Upper lobe of left lung (tissue), 4 donors: ENCODE data around the gene PLPP1.

ENCODE experiments used
- EP300 ChIP-seq, 4 donors: sonication (generic); formaldehyde crosslinking; IDR thresholded peaks; one replicate each; pipeline ENCODE4 v1.5.1; 2017; ENCODE audit warnings: antibody characterized with exemption in 4 of 4, control low read depth in 2 of 4
- POLR2AphosphoS5 ChIP-seq, 2 donors: sonication (generic); formaldehyde crosslinking; IDR thresholded peaks; one replicate each; pipeline ENCODE4 v1.5.1; 2017; ENCODE audit warnings: antibody characterized with exemption in 2 of 2
- TF ChIP-seq, protein P1 (sequence below), 6 experiments: fragments of 450-650 bp in 4 of 6; fragments of 200-600 bp in 2 of 6; sonication (generic) in 2 of 6; IDR thresholded peaks; one replicate each; pipeline ENCODE4 v1.5.1; 2016 to 2019; ENCODE audit warnings: antibody characterized with exemption in 6 of 6

DNA sequence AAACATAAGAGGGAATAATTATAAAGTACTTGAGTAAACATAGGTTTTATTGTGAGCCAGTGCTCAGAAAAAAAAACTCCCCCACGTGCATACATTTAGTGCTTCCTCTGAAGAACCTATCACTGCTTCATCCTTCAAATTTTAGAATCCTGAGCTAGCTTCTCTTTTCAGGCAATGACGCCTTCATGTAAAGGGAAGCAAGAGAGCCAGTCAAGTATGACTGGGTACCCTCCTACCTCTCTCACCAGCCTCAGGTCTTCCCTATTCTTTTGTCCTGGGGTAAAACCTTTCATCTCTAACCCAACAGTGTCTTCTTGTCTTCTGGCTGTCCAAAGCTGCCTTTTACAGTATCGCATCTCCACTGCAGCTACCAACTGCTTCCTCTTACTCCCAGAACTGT lies 32.0 kb downstream of the PLPP1 start:
- TF ChIP-seq, protein P1, sequence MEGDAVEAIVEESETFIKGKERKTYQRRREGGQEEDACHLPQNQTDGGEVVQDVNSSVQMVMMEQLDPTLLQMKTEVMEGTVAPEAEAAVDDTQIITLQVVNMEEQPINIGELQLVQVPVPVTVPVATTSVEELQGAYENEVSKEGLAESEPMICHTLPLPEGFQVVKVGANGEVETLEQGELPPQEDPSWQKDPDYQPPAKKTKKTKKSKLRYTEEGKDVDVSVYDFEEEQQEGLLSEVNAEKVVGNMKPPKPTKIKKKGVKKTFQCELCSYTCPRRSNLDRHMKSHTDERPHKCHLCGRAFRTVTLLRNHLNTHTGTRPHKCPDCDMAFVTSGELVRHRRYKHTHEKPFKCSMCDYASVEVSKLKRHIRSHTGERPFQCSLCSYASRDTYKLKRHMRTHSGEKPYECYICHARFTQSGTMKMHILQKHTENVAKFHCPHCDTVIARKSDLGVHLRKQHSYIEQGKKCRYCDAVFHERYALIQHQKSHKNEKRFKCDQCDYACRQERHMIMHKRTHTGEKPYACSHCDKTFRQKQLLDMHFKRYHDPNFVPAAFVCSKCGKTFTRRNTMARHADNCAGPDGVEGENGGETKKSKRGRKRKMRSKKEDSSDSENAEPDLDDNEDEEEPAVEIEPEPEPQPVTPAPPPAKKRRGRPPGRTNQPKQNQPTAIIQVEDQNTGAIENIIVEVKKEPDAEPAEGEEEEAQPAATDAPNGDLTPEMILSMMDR (IDR thresholded peaks at IDR 0.05) = no peak
- TF ChIP-seq EP300 (IDR thresholded peaks at IDR 0.05) = no peak
- TF ChIP-seq POLR2AphosphoS5 (IDR thresholded peaks at IDR 0.05) = no peak
